ENCODE data around the gene SFRP4. TPM values are rescaled to one million over a fixed set of nuclear protein-coding genes. Genes with fewer than 3 reads are reported as not detected.
"Not testable (repeated sequence)": the region's sequence is repeated elsewhere in the genome, so short reads cannot be mapped to it uniquely, and the experiment has no call there.

Gene SFRP4
- total RNA-seq = 0.59 TPM
- long read RNA-seq, partial matches to known transcripts = 0 of 2 reads
- long read RNA-seq, other reads (novel, unspliced or antisense) = 0 of 2 reads

- intact Hi-C loops (cut with DNase I) = loop anchor here (5.0 kb wide), 1 partner anchor 190 kb away; no protein-coding TSS in a partner anchor
- DNase-seq (peak; percentile 72), ATAC-seq (ENCODE audit: poor library complexity) (peak; percentile 62)
These were observed at the start of gene SFRP4 for GRCh38 chr7:37916673-37917660. Gene SFRP4, minus strand, starts transcription at chr7:37916817. Its CDS starts 280 bp downstream, at chr7:37916537.

DNA sequence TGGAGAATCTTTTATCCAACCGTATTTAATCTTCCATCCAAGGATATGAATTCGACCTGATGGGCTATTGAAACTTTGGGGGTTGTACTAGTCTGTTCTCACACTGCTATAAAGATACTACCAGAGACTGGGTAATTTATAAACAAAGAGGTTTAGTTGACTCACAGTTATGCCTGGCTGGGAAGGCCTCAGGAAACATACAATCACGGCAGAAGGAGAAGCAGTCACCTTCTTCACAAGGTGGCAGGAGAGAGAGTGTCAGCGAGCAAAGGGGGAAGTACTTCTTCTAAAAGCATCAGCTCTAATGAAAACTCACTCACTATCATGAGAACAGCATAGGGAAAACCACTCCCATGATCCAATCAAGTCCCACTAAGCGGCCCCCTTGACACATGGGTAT, 47.6 kb upstream of the SFRP4 start:
- intact Hi-C loops (cut with DNase I) = no loop called here

DNA sequence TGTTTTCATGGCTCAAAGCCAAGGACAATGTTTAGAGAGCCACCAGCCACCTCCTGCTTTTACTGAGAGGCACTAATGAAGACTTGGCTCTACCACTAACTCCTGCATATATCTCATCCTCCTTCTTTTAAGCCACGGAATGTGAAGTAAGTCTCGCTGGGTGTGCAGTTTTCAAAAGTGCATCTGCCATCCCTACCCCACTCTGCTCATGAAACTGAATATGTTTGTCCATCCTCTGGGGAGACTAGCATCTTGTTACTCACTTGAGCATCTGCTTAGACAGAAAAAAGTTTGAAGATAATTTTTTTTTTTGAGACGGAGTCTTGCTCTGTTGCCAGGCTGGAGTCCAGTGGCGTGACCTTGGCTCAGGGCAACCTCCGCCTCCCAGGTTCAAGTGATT, 44.6 kb upstream of the SFRP4 start:
- intact Hi-C loops (cut with DNase I) = no loop called here
- no peak for ATAC-seq (ENCODE audit: poor library complexity)
- no peak for DNase-seq

More for the DNA sequence above, 47.6 kb upstream of the SFRP4 start:
- no peak for ATAC-seq (ENCODE audit: poor library complexity)
- no peak for DNase-seq

GRCh38 chr7:37960483-37960882, 43.9 kb upstream of the SFRP4 start:
- ATAC-seq (ENCODE audit: poor library complexity) (no peak), DNase-seq (no peak)
- intact Hi-C loops (cut with DNase I) = no loop called here

DNA sequence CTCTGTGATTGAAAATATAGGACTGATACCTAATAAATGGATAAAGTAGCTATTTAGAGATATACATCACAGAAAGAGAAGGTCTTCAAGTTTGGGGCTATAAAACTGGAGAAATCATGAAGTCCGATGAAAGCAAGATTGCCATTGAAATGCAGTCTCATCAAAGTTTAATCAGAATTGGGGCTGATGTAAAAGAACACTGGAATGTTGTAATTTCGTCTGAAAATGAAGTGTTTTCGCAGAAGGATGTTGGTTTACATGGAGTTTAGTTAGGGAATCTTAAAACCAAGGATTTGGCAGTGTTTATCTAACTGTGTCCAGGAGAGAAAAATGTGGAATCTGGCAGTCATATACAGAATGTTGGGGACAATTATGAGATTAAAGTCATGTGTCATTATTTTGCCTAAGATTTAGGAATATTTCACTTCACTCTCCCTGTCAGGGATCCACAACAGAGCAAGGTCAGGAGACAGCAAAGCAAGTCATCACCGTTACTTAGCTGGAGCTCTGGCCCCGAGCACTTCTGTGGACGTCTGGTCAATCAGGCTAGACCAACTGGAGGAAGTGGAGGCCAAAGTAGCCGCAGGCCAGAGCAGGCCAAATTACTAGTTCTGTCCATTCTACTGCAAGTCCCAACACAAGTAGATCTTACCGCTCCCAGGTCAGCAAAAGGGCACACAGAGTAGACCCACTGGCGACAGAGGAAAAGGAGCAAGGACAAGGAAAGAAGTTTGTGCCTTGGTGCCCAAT, 40.8 kb upstream of the SFRP4 start:
- DNase-seq (no peak), ATAC-seq (ENCODE audit: poor library complexity) (no peak)
- intact Hi-C loops (cut with DNase I) = no loop called here

GRCh38 chr7:37956791-37957190, 40.2 kb upstream of the SFRP4 start:
- no peak for ATAC-seq (ENCODE audit: poor library complexity)
- intact Hi-C loops (cut with DNase I) = no loop called here
- no peak for DNase-seq

DNA sequence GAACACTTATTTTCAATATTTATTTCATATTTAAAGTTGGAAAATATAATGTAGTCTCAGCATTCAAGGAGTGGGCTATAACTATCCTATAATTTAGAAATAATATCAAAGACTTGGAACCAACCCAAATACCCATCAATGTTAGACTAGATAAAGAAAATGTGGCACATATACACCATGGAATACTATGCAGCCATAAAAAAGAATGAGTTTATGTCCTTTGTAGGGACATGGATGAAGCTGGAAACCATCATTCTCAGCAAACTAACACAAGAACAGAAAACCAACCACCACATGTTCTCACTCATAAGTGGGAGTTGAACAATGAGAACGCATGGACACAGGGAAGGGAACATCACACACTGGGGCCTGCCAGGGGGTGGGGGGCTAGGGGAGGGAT, 37.6 kb upstream of the SFRP4 start:
- ATAC-seq (ENCODE audit: poor library complexity); intact Hi-C loops (cut with DNase I): not testable (repeated sequence)

DNA sequence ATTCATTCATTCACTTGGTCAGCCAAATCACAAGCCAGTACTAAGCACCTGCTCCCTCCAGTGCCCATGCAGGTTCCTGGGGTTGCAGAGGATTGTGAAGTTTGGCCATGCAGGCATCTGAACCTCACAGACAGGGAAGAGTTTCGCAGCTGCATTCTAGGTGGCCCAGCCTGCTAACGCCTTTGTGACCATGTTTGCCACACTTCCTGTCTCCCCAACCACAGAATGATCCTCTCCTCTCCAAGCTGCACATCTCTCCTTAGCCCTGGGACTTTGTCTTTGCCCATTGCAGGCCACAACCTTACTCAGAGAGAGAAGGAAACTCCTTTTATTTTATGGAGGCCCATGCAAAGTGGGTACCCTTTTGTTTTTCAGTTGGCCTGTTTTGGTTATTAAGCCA, 35.6 kb upstream of the SFRP4 start:
- intact Hi-C loops (cut with DNase I) = no loop called here
- no peak for ATAC-seq (ENCODE audit: poor library complexity)
- no peak for DNase-seq

More for the DNA sequence above, 37.6 kb upstream of the SFRP4 start:
- not testable (repeated sequence) for DNase-seq

GRCh38 chr7:37947941-37948210, 31.3 kb upstream of the SFRP4 start:
- ATAC-seq (ENCODE audit: poor library complexity) = no peak
- intact Hi-C loops (cut with DNase I) = no loop called here

GRCh38 chr7:37947138-37947940, 30.7 kb upstream of the SFRP4 start:
- DNase-seq (no peak), ATAC-seq (ENCODE audit: poor library complexity) (peak; percentile 77)
- intact Hi-C loops (cut with DNase I) = no loop called here

More at GRCh38 chr7:37947941-37948210, 31.3 kb upstream of the SFRP4 start:
- no peak for DNase-seq

- DNase-seq = no peak
- ATAC-seq (ENCODE audit: poor library complexity) = no peak
- intact Hi-C loops (cut with DNase I) = no loop called here
These were observed 28.7 kb upstream of the SFRP4 start for GRCh38 chr7:37945336-37945735.

DNA sequence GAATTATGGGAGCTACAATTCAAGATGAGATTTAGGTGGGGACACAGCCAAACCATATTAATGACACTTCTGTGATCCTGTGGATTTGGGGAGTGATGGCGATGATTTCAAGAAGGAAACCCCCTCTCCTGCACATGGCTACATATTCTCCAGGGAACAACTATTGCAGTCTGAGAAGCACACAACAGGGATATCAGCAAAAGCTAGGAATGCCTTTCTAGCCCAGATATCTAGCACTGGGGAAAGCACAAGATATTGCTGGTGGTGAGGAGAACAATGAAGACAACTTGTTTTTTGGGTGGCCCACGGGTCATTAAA, 28.1 kb upstream of the SFRP4 start:
- ATAC-seq (ENCODE audit: poor library complexity) (no peak), DNase-seq (no peak)
- intact Hi-C loops (cut with DNase I) = no loop called here

DNA sequence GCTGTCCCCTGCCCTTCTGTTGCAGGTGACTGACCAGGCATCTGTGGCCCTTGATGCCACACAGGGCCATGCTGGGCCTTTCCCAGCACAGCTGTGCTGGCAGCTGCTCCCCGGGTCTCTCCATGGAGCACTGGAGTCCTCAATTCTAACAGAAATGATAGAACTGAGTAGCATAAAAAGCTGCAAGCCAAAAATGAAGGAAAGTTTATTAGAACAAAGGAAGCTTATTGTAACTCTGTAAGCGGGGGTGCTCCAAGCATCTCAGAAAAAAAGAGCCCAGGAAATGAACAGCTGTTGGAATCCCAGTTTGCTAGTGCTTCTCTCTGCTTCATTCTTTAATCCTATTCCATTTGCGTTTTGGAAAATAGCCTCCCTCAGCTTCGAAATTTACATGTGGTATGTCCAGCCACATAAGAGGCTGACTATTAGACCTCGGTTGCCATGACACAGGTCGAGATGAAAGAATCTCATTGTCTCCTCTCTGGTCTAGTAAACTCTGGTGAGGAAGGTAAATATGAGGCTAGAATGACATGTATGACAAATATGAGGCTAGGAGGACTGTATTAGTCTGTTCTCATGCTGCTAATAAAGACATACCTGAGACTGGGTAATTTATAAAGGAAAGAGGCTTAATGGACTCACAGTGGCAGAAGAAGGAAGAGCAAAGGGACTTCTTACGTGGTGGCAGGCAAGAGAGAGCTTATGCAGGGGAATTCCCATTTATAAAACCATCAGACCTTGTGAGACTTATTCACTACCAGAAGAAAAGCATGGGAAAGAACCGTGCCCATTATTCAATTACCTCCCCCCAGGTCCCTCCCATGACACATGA, 27.5 kb upstream of the SFRP4 start:
- ATAC-seq (ENCODE audit: poor library complexity) (no peak), DNase-seq (no peak)
- intact Hi-C loops (cut with DNase I) = no loop called here

GRCh38 chr7:37942934-37943610, 26.5 kb upstream of the SFRP4 start:
- peak; percentile 88 for DNase-seq
- intact Hi-C loops (cut with DNase I) = no loop called here
- peak; percentile 95 for ATAC-seq (ENCODE audit: poor library complexity)

DNA sequence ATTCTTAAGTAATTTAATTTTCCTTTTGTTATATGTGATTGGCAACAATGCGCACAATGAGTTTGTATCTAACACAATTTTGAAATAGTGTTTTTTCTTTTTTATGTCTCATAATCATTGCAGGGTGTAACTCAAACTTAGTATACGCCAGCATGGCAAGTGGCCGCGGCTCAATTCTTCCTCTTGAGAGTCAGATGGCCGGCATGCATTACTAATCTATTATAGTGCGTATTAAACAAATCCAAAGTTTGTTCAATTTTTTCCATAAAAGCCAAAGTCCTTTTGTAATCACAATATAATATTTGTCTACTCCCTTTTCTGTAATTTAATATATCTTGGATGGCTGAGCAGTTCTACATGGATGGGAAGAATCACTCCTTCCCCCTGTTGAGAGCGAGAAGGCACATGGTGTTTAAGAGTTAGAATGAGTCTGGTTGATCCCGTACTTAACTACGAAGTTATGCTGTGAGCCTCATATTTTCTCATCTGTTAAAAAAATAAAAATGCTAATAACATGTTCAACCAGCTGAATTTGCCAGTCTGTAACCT, 16.5 kb upstream of the SFRP4 start:
- DNase-seq = no peak
- intact Hi-C loops (cut with DNase I) = no loop called here
- ATAC-seq (ENCODE audit: poor library complexity) = no peak

GRCh38 chr7:37932543-37932942, 15.9 kb upstream of the SFRP4 start:
- no peak for ATAC-seq (ENCODE audit: poor library complexity)
- DNase-seq = no peak
- intact Hi-C loops (cut with DNase I) = no loop called here

DNA sequence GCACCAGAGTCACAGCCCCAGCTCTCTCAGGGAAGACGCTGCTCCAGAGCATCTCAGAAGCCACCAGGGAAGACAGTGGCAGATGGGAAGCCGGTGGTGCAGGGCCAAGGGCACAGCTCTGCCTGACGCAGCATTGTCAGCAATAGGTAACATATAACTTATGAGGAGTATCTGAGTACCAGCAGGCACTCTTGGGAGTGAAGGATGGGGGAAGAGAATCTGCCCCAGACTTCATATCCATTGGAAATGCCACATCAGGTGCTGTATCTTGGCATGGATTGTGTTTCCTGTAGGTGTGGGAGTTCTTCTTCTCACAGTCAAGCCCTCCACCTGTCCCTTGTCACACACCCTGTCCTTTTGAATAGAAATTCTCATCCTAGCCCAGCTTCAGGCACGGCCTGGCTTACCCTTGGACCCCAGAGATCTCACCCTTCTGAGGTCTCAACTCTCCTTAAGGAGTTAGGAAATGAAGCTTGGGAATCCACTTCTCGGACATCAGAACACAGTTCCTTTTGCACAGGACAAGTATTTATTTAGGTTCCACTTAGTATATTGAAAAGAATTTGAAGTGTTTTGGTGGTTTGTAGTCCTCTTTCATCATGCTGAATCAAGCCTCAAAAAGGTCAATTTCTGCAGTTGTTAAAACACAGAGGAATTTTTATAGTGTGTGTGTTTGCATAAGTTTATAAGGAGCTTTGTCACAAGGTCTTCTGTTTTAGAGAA, 13.8 kb upstream of the SFRP4 start:
- intact Hi-C loops (cut with DNase I) = no loop called here
- DNase-seq = no peak
- ATAC-seq (ENCODE audit: poor library complexity) = no peak
